ENCODE data around the gene SLC12A8.
"Not testable (repeated sequence)": the region's sequence is repeated elsewhere in the genome, so short reads cannot be mapped to it uniquely, and the experiment has no call there.

The SLC12A8 gene

DNA sequence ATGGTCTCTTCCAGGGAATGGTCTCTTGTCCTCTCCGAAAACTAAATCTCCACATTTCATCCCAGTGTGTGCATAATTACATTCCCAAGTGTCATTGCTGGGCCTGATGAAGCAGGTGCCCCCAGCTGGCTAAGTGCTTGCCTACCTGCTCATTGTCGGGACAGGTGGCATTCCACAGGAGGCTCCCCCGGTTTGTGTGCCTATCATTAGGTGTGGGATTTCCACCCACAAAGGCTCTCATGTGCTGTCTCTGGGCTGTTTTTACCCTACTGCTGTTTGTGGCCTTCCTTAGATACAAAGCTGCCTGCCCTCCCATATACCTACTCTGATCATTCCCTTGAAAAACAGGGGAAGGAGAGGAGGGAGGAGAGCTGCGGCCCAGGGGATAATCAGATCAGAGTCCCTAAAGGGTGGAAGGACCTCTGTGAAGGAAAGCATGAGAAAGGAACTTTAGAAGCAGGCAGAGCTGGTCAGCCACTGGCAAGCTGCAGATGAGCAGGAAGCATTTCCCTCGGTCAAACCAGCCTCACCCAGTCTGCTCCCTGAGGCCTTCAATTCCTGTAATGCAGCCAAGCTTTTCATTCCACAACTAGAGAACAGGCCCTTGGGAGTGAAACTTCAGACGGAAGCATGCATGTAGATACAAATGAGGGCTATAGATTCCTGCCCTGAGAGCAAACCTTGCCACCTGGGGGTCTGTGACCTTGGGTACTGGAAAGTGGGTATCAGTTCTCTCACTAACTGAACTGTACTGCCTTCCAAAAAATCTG, 96.1 kb downstream of the SLC12A8 start:
- no peak for DNase-seq (ENCODE audit: low read depth, low spot score)

DNA sequence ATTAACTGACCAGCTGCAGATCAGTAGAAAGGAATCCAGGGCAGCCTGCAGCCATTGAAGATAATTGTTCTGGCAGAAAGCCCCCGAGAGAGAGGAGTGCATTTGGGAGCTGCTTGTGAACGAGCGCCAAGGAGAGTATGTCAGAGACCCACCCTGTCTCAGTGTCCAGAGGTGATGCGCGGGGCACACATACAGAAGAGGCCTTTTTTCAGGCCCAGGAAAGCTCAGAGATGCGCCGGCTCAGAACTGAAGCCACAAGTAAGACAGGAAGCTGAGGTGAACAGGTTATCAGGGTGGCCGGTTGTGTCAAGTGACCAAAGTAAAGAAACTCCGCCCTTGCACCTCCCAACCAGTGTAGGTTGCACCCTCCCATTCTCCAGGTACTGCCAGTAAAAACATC, 96.9 kb downstream of the SLC12A8 start:
- no peak for DNase-seq (ENCODE audit: low read depth, low spot score)

DNA sequence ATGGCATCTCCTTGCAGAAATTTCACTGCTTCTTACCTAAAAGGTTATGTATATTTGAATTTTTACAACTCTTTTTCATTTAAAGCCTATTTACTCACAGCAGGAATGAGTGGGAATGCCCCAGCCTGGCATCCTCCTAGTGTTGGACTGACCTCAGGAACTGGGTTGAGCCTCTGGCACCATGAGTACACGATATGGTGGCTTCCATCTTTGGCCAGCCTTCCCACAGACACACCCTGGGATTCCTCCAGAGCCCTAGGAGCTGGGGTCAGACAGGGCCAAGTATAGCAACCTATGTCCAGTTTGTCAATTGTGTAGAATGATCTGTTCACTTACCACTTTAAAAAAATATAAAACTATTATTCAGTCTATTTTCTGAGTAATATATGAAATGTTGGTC, 99.6 kb downstream of the SLC12A8 start:
- DNase-seq (ENCODE audit: low read depth, low spot score): no peak

DNA sequence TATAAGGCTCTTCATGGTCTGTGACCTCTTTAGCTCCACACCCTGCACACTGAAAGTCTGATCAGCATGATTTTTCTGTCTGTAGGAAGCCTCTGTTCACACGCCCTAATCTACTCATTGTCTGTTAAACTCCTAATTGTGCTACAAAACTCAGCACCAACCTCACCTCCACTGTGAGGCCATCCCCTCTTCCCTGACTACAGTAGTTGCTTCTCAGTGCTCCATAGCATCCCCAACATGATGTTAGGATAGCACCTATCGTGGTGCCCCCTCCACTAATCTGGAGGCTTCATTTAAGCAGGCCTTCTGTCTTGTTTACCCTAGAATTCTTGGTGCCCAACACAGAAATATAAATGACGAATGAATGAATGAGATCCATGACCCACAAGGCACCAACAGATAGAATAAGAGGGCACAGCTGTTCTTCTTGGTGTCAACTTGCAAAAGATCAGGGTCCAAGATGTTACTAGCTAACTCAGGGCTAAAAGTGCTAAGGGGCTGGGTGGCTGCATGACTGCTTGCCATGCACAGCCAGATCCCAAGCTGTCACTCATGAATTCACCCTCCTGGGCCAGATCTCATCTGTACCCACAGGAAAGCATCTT, 101.6 kb downstream of the SLC12A8 start:
- no peak for DNase-seq (ENCODE audit: low read depth, low spot score)

DNA sequence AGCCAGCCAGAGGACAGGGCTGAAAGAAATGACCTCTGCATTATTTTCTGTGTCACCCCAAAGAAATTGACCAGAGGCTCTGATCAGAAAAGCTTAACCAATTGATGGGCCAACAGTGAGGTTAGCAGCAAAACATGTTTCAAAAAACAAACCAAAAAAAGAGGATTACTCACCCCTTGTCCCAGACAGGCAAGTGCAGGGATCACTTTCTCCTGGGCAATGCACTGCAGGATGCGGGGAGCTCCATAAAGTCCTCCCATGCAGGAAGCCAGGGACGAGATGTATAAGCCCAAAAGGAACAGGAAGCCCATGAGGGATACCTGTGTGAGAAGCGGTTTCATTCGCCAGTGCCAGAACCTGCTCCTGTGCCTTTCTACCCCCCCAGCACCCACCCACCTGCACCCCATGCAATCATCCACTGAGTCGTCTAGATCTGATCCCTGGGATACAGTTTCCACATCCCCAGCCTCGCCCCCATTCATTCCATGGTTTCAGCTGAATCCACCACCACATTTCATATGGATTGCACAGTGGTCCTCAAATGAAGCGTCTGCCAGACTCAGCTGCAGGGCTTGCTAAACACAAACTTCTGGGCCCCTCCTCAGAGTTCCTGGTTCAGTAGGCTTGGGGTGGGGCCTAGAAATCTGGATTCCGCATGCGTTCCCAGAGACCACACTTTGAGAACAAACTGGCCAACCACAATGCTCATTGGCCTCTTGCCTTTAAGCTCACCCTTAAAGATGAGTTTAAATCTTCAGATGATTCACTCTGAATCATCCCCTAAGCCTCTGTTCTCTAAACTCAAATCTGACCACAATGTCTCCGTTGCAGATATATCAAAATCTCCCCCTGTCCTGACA, 102.3 kb downstream of the SLC12A8 start:
- DNase-seq (ENCODE audit: low read depth, low spot score): no peak

DNA sequence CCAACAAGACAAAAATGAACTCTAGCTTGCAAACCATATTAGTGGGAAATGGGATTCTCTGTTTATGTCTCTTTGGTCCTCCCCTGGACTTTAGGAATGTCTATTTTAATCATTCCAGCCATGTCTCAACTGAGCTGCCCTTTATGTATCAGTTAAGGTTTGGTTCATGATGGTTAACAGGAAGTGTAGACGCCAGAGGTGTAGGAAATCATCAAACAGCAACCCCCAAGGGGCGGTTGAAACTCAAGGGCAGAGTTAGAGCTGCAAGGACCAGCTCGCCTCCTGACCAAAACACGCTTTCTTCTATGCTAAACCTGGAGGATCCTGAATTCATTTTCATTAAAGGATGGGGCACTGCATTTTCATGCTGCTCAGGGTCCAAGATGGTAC, 103.0 kb downstream of the SLC12A8 start:
- DNase-seq (ENCODE audit: low read depth, low spot score): no peak

DNA sequence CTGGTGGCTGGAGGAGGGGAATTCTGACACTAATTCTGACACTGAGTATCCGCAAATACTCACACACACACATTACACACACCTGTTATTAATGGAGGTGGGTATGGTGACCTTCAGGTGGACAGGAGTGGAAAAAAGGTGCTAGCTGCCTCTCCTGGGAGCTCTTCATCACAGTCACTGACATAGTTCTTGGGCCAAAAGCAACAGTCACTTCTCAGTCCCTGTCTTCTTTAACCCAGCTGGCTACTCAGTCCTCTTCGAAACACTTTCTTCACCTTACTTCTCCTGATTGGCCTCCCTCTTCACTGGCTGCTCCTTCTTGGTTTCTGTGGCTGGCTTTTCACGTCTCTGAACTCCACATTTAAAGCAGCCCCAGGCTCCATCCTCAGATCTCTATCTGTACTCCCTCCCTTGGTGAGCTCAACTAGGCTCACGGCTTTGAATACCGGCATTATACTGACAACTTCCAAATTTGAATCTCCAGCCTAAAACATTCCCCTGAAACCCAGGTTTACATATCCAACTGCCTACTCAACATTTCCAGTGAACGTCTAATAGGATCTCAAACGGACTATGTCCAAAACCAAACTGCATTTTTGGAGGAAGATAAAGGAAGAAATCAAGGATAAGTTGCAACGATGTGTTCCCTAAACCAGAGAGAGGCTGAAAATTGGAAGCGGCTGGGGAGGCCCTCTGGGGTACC, 103.6 kb downstream of the SLC12A8 start:
- DNase-seq (ENCODE audit: low read depth, low spot score): no peak

DNA sequence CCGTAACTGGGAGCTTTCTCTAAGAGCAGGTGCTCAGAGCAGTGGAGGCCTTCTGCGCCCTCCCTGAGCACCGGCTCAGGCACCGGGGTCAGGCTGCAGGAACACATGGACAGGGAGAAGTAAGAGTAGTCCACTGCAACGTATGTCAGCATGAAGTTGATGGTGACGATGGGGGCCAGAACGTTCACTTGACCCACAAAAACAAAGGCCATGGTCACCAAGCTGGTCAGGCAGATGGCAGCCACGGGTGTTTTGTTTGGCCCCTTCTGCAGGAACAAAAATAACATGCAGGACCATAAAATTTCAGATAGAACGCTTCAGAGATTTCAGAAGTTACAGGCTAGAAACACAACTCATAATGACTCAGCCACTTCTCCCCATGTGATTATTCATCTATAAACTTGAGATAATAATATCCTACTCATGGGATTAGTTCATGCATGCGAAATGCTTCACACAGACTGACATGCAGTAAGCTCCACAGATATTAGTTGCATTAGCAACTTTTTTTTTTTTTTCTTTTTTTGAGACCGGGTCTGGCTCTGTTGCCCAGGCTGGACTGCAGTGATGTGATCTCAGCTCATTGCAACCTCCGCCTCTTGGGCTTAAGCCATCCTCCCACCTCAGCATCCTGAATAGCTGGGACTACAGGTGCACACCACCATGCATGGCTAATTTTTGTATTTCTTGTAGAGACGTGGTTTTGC, 104.5 kb downstream of the SLC12A8 start:
- no peak for DNase-seq (ENCODE audit: low read depth, low spot score)

DNA sequence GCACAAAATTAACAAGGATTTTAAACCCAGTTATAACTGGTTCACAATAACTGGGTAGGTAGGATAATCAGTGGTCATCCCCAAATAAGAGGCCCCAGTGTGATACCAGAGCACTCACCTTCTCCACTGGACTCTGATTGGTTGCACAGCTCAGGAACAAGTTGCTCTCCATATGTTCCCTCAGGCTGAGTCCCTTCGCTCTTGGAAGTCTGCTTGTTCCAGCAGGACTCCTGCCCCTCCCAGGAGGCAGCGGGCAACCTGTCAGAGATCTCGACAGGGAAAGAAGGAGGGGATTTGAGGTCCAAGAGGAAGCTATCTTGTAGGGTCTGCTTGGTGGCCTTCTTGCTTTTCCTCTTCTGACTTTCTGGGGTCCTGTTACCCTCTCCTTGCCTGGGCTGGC, 105.2 kb downstream of the SLC12A8 start:
- DNase-seq (ENCODE audit: low read depth, low spot score): no peak

DNA sequence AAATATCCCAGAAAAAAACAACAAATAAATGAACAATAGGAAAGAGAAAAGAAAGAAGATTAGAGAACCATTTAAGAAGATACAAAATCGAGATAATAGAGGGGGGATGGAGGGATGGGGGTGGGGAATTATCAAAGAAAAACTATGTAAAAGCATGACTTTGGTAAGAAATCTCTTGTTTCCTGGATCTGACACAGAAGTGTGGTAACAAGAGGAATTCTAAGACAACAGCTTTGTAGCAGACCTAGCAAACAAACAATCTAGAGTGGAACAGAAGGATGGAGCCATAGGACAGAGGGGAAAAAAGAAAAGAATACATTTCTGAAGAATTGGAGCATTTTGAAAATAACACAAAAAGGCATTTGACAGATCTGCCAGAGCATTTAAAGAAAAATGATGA, 107.4 kb downstream of the SLC12A8 start:
- DNase-seq (ENCODE audit: low read depth, low spot score): no peak

DNA sequence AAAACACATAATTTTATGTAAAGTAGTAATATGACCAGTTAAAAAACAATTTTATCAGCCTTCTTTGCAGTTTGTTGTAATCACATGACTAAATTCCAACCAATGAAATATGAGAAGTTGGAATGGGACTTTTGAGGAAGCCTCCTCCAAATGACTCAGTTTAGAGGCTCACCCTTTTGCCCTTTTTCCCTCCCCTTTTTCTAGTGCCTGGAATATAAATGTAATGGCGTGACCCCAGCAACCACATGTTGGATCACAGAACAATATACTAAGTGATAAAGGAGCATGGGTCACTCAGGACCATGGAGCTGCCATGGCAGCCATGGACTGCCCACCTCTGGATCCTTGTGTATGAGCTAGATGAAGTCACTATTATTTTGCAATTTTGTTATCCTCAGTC, 107.9 kb downstream of the SLC12A8 start:
- DNase-seq (ENCODE audit: low read depth, low spot score): no peak

DNA sequence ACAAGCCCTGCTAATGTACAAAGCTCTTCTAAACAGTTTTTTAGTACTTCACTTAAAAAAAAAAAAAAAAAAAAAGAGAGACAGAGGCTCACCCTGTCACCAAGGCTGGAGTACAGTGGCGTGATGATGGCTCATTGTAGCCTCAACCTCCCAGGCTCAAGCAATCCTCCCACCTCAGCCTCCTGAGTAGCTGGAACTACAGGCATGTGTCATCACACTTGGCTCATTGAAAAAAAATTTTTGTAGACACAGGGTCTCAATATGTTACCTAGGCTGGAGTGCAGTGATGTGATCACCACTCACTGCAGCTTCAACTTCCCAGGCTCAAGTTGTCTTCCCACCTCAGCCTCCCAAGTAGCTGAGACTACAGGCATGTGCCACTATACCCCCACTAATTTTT, 109.1 kb downstream of the SLC12A8 start:
- DNase-seq (ENCODE audit: low read depth, low spot score): no peak

DNA sequence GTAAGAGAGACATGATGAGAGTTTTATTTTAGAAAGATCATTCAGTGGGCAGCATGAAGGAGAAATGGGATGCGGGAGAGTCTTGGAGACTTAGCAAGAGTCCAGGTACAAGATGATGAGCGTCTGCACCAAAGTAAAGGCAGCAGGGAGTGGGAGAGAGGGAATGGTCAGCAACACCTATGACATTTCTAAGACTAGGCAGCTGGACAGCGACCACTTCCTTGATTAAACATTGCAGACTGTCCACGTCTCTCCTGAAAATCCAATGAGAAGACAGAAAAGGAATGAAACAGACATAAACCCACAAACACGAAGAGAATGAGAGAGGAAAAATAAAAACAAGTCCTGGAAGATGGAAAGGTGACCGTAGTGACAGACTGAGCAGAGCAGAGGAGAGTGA, 110.1 kb downstream of the SLC12A8 start:
- no peak for DNase-seq (ENCODE audit: low read depth, low spot score)

DNA sequence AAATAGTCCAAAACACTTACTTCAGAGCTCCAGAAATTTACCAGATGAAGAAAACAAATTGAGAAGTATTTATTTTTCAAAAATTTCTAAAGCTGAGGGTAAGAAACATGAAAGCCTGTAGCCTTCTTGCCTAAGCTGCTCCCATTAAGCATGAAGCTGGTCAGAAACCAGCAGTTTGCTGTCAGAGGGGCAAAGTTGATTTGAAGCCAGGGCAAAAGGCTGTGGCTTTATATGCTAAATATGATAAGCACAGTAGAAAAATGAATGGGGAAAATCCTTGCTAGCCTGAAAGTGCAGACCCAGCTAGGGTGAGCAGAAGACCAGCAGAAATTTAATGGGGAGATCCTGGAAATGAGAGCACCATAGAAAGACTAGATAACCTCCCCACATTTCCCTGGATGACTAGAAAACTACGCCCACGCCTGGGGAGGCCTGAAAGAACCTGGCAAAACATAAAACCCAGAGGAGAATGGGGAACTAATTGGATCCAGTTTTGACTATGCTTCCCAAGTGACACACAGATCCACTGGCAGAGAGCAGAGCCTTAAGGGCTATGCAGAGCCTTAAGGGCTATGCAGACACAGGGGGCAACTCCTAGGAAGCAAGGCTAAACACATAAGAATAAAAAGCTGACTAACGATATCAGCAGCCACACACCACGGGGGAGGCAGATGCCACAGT, 113.8 kb downstream of the SLC12A8 start:
- no peak for DNase-seq (ENCODE audit: low read depth, low spot score)

DNA sequence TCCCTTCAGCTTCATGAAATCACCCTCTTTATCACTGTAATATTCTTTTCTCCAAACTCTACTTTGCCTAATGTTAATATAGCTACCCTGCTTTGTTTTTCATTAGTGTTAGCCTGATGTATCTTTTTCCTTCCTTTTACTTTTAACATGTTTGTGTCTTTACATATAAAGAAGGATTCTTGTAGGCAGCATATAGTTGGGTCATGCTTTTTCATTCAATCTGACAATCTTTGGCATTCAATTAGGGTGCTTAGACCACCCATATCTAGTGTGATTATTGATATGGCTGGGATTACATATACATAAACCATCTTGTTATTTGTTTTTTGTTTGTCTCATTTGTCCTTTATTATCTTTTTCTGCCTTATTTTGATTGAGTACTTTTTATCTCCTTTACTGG, 121.9 kb downstream of the SLC12A8 start:
- no peak for DNase-seq (ENCODE audit: low read depth, low spot score)

DNA sequence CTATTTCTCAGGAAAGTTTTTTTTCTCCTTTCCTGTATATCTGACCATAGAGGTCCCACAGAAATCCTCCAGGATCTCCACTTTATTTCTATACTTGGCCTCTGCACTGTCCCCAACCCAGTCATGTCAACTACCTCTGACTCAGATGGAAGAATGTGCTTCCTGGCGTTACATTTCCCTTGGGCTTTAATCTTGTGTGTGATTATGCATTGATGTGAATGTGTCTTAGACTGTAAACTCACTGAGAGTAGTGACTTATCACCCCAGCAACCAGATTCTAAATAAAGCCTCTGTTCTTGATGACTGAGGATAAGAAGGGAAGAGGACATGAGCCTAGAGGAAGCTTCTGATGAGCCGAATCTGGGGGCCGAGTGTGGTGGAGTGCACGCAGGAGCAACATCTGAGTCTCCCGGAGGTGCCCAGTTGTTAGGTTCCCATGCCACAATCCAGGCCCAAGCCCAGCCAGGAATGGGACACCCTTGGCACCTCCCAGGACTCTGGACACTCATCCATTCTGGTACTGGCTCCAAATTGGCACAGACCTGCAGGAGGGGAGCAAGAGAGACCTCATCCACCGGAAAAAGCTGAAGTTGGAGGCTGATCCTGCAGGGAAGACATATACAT, 124.7 kb downstream of the SLC12A8 start:
- DNase-seq (ENCODE audit: low read depth, low spot score): no peak

DNA sequence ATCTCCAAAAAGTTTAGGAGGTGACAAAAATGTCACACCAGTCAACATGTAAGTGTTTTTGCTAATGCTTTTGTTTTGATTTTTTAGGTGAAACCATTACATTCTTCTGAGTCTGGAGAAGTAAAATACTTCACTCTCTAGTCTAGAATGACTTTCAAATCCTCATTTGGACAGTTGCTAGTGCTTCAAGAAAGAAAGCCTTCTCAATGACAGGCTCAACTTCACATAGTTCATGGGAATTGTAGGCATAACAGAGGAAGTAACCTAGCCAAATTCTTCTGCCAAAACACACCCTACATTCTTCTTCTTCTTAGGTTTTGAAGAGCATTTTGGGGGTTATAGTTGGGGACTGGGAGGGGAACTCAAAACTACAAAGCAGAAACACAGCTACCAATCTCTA, 127.4 kb downstream of the SLC12A8 start:
- no peak for DNase-seq (ENCODE audit: low read depth, low spot score)

DNA sequence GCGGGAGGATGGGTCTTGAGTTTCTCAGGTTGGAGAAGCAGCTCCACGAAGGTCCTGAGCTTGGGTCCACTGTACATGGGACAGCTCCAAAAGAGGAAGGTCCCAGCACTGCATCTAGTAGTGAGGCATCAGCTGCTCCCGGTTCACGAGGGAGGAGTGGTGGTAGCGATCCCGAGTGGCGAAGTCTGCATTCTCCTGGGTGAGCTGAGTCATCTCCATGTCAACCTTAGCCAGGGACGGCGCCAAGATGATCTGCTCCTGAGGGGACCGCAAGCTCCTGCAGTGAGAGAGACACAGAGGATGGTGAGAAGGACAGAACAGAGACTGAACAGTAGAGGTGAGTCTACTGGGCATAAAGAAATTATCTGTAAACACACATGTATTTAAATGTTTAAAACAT, 128.8 kb downstream of the SLC12A8 start:
- no peak for DNase-seq (ENCODE audit: low read depth, low spot score)

DNA sequence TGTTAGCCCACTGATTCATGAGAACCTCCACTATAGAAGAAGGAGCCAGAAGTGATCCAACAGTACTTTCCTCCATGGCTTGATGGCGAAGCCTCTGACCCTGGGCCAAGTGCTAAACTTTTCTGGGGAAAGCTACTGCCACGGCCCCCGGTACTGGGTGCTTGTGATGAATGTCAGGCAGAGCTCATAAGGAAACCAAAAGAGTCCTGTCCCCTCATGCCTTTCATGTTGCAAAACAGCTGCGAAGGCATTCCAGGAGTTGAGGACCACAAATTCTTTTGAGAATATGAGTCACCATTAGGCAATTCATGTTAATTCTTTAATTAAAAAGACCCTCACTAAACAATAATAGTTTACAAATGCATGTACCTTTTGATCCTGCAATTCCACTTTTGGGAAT, 130.2 kb downstream of the SLC12A8 start:
- not testable (repeated sequence) for DNase-seq (ENCODE audit: low read depth, low spot score)

DNA sequence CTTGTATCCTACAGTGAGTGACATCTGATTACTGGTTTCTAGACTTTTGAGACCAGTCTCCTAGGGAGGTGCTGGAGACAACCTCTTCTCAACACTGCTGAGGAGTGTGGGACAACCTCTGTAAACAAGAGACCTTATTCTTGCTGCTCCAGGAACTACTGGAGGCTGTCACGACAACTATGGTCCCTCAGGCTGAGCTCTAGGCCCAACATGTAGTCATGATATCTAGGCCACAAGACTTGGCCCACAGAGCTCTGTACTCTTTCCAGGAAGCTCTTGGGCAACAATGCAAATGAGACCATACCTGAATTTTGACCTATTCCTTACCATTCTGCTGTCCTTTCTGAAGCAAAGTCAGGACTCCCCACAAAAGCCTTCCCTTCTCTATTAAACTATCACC, 132.5 kb downstream of the SLC12A8 start:
- DNase-seq (ENCODE audit: low read depth, low spot score): no peak
